ENCODE results near the gene C16orf90.
"Not testable (repeated sequence)": the region's sequence is repeated elsewhere in the genome, so short reads cannot be mapped to it uniquely, and the experiment has no call there.

C16orf90 gene

DNA sequence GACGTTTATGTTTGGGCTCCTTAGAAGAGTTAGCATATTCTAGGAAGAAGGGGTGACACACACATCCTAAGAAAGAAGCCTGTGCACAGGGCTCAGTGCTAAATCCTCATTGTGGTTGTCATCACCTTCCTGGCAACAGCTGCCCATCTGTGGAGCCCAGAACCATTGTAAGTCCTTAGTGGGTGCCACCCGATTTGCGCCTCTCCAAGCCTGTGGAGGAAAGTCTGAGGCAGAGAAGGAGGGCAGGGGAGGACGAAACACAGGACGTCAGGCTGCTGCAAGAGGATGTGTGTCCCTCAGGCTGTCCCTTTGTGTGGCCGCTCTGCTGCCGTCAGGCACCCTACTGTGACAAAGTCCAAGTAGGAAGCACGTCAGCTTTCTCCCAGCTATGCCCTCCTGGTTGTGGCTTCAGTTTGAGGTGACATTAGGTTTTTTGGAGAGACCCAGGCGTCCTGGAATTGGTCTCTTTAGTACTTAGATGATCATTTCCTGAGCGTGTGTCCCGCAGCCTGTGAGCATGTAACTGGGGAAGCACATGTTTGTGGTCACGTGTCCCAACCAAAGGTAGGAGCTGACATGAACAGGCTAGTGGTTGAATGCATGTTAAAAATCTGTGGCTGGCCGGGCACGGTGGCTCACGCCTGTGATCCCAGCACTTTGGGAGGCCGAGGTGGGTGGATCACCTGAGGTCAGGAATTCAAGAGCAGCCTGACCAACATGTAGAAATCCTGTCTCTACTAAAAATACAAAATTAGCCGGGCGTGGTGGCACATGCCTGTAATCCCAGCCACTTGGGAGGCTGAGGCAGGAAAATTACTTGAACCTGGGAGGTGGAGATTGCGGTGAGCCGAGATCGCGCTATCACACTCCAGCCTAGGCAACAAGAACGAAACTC is 16.2 kb upstream of the C16orf90 start:
- no peak for DNase-seq

DNA sequence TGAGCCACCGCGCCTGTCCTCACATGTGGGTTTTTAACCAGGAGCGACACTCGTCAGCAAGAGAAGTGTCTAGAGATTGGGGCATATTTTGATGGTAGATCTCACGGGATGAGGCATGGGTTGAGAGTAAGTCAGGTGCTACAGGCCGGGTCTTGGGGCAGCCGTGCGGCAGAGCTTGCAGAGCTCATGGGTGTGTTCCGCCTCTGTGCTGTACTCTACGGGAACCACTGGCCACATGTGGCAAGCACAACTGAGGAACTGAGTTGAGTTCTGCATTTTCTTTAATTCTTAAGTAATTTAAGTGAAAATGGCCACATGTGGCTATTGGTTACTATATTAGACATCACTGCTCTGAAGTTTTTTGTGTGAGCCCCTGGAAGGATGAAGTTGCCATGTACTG is 15.1 kb upstream of the C16orf90 start:
- no peak for DNase-seq

DNA sequence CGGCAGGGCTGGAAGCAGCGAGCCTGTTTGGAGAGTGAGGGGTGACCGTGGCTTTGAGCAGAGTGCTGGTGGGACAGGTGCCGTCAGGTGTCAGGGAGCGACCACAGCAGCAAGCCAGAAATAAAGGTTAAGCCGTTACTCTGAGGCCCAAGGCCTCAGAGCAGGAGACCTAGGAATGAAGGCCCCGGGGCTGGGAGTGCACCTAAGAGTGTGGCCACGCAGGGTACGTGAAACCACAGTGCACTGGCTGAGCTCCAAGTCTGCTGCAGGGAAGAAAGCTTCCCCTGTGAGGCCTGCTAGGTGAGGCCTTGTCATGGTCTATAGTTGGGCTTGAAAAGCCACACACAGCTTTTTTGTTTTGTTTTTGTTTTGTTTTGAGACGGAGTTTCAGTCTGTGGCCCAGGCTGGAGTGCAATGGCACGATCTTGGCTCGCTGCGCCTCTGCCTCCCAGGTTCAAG is 14.2 kb upstream of the C16orf90 start:
- peak; percentile 42 for DNase-seq

DNA sequence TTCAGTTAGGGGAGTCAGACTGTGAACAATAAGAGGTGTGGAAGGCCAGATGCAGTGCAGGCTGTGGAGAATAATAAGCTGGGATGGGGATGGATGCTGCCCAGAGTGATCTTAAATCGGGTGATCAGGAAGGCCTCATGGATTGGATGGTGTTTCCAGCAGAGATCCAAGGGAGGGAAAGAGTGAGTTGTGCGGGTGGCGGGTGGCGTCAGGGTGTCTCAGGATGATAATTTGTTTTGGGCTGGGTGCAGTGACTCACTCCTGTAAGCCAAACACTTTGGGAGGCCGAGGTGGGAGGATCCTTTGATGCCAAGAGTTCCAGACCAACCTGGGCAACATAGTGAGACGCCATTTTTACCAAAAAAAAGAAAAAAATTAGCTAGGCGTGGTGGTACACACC is 13.4 kb upstream of the C16orf90 start:
- DNase-seq: no peak

DNA sequence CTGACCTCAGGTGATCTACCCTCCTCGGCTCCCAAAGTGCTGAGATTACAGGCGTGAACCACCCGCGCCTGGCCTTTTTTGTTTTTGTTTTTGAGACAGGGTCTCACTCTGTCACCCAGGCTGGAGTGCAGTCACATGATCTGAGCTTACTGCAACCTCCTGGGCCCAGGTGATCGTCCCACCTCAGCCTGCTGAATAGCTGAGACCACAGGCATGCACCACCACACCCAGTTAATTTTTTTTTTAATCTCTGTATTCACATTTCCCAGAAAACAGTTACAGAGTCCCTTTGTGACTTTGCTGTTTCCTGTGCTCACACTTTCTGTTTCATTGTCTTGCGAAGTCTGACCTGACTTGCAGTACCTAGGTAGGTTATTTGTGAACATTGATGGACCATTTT is 8.2 kb upstream of the C16orf90 start:
- peak; percentile 25 for DNase-seq

DNA sequence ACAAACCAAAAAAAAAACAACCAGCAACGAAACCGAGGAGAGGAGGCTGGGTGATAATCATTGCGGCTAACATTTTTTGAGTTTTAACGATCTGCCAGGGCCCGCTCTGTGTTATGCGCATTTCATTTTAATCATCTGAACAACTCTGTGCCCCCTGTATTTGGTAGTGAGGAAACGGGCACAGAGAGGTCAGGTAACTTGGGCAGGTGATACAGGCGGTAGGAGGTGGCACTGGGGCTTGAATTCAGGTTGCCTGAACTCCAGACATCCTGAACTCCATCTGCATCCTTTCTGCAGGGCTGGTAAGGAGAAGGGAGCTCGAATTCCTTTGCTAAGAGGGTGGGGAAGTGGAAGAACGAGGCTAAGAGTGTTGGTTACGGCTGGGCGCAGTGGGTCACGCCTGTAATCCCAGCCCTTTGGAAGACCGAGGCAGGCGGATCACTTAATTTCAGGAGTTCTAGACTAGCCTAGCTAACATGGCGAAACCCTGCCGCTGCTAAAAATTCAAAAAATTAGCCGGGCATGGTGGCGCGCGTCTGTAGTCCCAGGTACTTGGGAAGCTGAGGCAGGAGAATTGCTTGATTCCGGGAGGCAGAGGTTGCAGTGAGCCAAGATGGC is 6.6 kb upstream of the C16orf90 start:
- no peak for DNase-seq

DNA sequence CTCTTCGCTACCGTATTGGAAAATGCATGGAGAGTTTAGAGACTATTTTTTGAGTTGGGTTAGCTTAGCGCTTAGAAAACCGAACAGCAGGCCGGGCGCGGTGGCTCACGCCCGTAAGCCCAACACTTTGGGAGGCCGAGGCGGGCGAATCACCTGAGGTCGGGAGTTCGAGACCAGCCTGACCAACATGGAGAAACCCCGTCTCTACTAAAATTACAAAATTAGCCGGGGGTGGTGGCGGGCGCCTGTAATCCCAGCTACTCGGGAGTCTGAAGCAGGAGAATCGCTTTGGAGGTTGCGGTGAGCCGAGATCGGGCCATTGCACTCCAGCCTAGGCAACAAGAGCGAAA is 6.1 kb upstream of the C16orf90 start:
- not testable (repeated sequence) for DNase-seq

DNA sequence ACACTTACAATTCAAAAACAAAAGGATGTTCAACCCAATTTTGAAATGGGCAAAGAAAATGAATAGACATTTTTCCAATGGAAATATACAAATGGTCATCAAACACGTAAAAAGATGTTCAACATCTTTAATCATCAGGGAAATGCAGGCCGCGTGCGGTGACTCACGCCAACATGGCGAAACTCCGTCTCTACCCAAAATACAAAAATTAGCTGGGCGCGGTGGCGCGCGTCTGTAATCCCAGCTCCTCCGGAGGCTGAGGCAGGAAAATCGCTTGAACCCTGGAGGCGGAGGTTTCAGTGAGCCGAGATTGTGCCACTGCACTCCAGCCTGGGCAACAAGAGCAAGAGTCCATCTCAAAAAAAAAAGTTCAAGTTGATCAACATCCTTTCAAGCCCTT is 3.7 kb upstream of the C16orf90 start:
- DNase-seq: no peak

DNA sequence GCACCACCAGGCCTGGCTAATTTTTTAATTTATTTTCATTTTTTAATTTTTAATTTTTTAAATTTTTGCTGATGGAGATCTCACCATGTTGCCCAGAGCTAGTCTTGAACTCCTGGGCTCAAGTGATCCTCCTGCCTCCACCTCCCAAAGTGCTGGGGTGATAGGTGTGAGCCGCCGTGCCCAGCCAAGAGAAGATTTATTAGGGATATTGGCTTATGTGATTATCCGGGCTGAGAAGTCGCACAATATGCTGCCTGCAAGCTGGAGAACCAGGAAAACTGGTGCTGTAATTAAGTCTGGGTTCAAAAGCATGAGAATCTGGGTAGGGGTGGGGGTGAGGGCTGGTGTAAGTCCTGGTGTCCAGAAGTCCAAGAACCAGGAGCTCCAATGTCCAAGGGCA is 2.5 kb upstream of the C16orf90 start:
- no peak for DNase-seq

DNA sequence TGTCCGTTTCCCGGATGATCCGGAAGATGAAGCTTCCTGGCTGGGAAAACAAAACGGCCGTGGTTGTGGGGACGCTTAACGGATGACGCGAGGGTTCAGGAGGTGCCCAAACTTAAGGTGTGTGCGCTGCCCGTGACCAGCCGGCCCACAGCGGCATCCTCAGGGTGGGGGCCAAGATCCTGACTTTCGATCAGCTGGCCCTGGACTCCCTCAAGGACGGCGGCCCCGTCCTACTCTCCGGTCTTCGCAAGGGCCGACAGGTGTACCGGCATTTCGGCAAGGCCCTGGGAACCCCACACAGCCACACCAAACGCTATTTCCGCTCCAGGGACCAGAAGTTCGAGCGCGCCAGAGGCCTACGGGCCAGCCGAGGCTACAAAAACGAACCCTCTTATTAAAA is 1.1 kb upstream of the C16orf90 start:
- no peak for DNase-seq

DNA sequence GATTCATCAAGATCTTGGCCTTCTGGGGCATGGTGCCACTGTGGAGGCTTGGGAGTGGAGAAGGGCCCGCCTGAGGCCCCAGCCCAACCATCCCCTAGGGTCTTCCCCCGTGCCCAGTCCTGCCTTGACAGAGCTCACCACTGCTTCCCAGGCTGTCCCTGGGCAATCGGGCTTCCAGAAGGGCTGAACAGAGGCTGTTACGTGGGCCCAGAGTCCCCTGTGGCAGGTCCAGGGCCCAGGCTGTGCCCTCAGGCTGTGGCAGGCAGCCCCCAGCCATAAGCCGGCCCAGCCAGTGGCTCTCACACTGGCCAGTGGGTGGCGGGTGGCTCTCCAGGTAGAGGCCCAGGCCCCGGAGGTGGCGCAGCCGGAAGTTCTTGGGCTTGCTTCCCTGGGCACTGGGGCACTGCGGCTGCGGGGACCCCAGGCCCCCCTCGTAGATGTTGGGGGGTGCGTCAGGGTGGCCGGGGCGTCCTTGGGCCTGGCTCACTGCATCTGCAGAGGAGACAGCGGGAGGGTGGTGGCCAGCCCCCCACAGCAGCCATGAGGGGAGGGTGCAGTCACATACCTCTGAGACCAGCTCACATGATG is 809 bp downstream of the C16orf90 start:
- DNase-seq: no peak

DNA sequence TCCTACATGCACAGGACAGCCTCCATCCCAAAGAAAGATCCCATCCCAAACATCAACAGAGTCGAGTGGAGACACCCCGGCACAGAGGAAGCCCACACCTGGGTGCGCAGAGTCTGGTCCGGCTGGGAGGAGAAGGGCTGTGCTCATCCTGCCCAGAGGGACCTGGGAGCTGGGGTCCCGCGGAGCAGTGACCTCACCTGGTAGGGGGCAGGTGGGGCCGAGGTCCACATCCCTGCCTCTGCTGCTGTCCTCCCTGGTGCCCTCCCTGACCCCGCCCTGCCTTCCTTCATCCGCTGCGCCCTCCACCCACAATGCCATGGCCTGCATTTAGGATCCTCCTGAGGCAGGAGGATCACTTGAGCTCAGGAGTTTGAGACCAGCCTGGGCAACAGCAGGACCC is 2.9 kb downstream of the C16orf90 start:
- no peak for DNase-seq

DNA sequence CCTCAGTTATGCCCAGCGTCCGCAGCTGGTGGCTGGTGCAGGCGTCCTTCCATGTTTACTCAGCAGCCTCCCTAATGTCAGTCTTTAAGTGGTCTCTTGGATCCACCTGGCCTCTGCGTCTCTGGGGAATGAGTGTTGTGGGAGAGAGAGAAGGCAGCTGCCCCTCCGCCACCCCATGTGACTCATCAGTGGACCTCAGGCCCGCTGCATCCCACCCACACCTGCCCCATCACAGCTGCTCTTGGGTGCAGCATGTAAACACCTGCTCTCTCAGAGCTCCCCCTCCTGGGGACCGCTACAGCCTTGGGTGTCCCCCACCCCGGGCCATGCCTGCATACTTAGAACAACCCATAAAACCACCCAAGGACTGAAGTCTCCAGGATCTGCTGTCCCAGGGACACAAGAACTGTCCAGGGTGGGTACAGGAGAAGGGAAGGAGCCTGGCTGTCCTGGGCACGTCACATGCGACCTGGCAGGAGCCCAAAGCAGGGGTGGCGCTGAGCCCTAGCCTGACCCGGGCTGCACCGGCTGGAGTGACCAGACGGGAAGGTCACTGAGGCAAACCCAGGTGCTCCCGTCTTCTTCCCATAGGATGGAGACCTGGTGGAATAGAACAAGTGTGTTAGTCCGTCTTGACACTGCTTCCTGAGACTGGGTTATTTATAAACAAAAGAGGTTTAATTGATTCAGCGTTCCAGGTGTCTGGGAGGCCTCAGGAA is 4.2 kb downstream of the C16orf90 start:
- DNase-seq: no peak

DNA sequence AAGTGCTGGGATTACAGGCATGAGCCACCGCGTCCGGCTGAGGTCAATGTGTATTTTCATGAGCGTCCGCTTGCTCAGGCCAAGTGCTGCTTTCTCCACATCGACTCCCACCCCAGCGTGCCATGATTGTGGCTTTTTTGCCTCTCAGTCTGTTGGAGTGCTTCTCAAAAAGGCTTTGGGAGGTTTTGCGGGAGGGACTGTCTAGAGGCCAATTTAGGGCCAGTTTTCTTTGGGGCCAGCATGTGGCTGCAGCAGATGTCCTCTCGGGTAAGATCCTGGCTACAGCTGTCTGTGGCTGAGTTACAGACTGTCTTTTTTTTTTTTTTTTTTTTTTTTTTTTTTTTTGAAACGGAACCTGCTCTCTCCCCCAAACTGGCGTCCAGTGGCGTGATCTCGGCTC is 6.5 kb downstream of the C16orf90 start:
- DNase-seq: no peak

DNA sequence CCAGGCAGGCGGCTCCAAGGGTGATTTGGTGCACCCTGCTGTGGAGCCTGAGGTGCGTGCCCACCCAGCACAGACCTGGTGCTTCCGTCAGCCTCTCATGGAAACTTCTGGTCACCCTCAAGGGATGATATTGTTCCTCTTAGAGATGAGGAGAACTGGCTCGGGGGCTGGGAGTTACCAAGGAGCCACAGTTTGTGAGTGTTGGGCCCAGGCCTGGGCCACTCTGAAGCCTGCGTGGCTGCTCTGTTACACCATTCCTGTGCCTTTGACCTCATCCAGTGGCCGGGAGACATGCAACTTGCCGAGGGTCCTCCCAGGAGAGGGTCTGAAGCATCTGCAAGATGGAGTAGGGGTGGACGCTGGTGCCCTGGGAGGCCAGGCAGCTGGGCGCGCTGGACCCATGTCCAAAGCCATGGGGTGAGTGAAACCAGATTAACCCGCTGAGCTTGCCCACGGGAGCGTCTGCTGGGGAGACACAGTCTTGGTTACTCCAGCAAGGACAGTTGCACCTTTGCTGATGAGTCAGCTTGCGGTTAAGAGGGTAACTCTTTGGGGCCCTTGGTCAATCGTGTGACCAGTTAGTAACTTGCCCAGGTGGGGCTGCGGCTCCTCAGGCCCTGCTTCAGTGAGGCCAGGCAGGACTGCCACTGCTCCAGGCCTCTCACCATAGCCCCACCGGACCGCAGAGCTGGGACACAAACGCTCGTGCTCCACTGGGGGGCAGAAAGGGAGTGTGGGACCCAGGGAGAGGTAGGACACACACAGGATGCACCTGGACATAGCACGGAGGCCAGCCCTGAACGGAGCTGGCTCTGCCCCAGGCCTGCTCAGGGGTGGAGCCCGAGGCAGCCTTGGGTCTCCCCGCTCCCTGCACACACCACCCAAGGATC is 7.5 kb downstream of the C16orf90 start:
- DNase-seq: no peak

DNA sequence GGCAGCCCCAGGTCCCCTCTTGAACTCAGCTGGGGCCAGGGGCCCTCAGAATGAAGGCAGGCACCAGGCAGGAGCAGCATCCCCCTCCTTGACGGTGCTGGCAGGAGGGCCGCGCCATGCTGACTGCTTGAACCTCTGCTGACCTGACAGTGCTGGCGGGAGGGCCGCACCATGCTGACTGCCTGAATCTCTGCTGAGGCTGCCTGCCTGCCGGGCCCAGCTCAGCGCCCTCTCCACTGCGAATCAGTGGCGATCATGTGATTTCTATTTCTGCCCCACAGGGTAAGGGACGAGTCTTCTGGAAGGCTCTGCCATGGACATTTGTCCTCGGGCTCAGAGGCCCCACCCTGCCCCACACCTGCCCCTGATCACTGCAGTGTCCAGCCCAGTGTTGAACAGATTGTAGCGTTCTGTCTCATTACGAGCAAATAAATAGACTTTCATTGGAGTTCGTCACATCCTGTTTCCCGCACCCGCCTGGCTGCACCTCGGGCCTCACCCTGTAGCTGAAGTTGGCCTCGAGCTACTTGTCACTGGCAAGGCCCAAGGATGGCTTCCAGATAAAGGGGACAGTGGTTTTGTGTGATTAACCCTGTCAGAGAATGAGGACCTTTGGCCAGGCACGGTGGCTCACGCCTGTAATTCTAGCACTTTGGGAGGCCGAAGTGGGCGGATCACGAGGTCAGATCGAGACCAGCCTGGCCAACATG is 8.6 kb downstream of the C16orf90 start:
- no peak for DNase-seq

DNA sequence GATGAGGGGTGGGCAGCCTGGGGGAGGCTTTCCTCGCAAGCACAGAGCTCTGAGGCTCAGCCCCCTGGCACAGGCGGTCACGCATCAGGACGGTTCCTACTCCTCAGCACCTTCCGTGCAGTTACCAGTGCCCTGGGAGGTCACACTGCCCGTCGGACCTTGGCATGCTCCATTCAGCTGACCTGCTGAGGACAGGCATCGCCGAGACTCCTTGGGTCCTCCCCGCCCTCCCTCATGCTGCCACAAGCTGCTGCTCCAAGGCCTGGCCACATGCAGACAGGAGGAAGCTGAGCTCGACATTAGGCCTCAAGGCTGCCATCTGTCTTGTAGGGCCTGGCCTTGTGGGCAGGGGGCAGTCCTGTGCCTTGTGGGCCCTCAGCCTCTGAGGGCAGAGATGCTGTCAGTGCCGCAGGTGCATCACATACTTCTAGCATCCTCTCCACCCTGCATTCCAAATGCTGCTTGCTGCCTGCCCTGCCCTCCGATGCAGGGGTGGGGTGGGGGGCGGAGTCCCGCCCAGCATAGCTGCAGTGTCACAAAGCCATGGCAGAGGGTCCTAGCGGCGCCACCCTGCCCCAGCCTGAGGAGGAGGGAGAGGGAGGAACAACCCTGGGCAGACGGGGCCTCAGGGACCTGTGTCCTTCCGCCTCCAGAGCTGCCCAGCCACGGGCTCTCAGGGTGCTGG is 9.3 kb downstream of the C16orf90 start:
- DNase-seq: no peak

DNA sequence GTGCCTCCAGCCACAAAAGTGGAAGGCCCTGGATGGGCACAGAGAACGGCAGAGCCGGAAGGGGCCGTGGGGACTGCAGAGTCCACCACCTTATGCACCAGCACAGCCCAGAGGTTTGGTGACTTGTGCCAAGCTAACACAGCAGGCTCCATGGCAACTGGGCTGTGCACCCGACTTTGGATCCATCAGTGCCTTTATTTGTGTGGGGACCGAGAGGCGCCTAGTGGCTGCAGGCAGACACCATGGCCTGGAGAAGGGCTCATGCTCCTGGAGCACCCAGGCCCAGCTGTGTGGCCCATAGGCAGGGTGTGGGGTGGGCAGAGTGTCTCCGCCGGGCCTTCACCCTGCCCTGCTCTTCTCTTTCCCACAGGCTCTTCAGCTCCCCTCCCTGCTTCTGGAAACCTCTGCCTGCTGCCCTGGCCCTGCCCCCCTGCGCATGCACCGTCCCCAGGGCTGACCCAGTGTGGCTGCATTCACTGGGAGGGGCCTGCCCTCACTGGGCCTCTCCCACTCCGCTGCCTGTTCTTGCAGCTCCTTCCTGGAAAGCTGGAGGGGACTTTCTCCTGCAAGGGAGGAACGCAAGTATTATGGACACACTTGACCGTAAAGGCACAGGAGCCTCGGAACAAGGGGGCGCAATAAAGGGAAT is 10.1 kb downstream of the C16orf90 start:
- DNase-seq: no peak

DNA sequence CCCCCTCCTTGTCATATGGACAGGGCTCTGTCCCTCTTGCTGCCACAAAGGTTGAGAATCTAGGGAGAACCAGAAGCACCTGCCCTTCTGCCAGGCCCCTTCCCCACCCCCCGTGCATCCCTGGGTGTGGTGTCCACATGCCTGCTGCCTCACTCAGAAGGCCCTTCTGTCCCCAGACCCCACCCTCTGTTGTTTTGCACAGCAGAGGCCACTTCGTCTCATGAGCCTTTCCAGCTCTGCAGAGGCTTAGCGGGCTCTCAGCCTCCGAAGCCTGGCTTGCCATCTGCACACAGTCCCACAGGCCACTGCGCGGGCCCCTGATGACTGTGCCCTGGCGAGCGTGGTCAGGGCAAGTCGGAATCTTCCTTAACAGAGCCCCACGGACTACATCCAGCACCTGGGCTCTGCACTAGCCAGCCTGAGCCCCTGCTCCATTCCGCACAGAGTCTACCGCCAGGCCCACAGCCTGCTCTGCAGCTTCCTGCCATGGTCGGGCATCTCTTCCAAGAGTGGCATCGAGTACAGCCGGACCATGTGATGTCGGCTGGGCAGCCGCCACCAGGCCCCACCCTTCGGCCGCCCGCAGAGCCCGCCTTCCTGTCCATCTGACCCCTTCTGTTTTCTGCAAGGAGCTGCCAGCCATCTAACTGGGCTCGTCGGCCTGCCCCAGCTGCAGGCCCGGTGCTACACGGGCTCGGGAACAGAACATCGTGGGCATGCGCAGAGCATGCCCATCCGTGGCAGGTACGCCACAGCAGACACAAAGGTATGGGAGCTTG is 10.8 kb downstream of the C16orf90 start:
- no peak for DNase-seq
